SK-N-SH treated with all-trans-retinoic acid at 6 μM for 48 hours (cell line): ENCODE data around the gene LY9.

Experiments used
- ATAC-seq: fragments of 200-7000 bp; cut with Tn5 transposase; 3 replicates; pipeline ENCODE4 v1.9.1; 2020; ENCODE audit warnings: mild to moderate bottlenecking, moderate library complexity
- ARNTL ChIP-seq: fragments of 450-650 bp; formaldehyde crosslinking; IDR thresholded peaks from 2 replicates; pipeline ENCODE4 v1.5.0; 2020; ENCODE audit warnings: low read depth, mild to moderate bottlenecking, moderate library complexity, borderline replicate concordance
- BACH2 ChIP-seq: fragments of 250-450 bp; sonication (Bioruptor Pico); IDR thresholded peaks from 2 replicates; pipeline ENCODE4 v1.9.0; 2021; ENCODE audit warnings: mild to moderate bottlenecking, borderline replicate concordance
- CSDC2 ChIP-seq: fragments of 250-450 bp; sonication (Bioruptor Pico); IDR thresholded peaks from 2 replicates; pipeline ENCODE4 v1.5.0; 2020; ENCODE audit warnings: mild to moderate bottlenecking, moderate library complexity
- ESRRG ChIP-seq: fragments of 250-450 bp; sonication (Bioruptor Pico); IDR thresholded peaks from 2 replicates; pipeline ENCODE4 v1.6.1; 2021; ENCODE audit warnings: mild to moderate bottlenecking
- GLIS3 ChIP-seq: fragments of 250-450 bp; sonication (Bioruptor Pico); IDR thresholded peaks from 2 replicates; pipeline ENCODE4 v1.5.0; 2020; ENCODE audit warnings: mild to moderate bottlenecking, moderate library complexity
- OSR1 ChIP-seq: fragments of 250-450 bp; sonication (Bioruptor Pico); IDR thresholded peaks from 2 replicates; pipeline ENCODE4 v1.8.0; 2022; ENCODE audit warnings: moderate library complexity, mild to moderate bottlenecking, inconsistent platforms
- PPARA ChIP-seq: fragments of 250-450 bp; sonication (Bioruptor Pico); IDR thresholded peaks from 2 replicates; pipeline ENCODE4 v1.5.0; 2020; ENCODE audit warnings: mild to moderate bottlenecking, borderline replicate concordance
- RARB ChIP-seq: fragments of 250-450 bp; sonication (Bioruptor Pico); IDR thresholded peaks from 2 replicates; pipeline ENCODE4 v1.8.0; 2021; ENCODE audit warnings: mild to moderate bottlenecking, moderate library complexity
- SNAI2 ChIP-seq: fragments of 250-450 bp; sonication (Bioruptor Pico); IDR thresholded peaks from 2 replicates; pipeline ENCODE4 v1.5.0; 2020; ENCODE audit warnings: mild to moderate bottlenecking, moderate library complexity
- TCF4 ChIP-seq: fragments of 250-450 bp; sonication (Bioruptor Pico); IDR thresholded peaks from 2 replicates; pipeline ENCODE4 v1.8.0; 2021; ENCODE audit warnings: mild to moderate bottlenecking, moderate library complexity, borderline replicate concordance
- TOX ChIP-seq: fragments of 250-450 bp; sonication (Bioruptor Pico); IDR thresholded peaks from 2 replicates; pipeline ENCODE4 v1.8.0; 2021; ENCODE audit warnings: mild to moderate bottlenecking, moderate library complexity, borderline replicate concordance
- ZC3H10 ChIP-seq: fragments of 250-450 bp; sonication (Bioruptor Pico); IDR thresholded peaks from 2 replicates; pipeline ENCODE4 v1.5.1; 2021; ENCODE audit warnings: mild to moderate bottlenecking, moderate library complexity
- ZFP3 ChIP-seq: fragments of 250-450 bp; sonication (Bioruptor Pico); IDR thresholded peaks from 2 replicates; pipeline ENCODE4 v1.5.0; 2020; ENCODE audit warnings: mild to moderate bottlenecking, moderate library complexity
- ZFP30 ChIP-seq: fragments of 450-650 bp; formaldehyde crosslinking; IDR thresholded peaks from 2 replicates; pipeline ENCODE4 v1.5.0; 2022; ENCODE audit warnings: mild to moderate bottlenecking, moderate library complexity
- ZNF565 ChIP-seq: fragments of 450-650 bp; formaldehyde crosslinking; conservative IDR thresholded peaks from 2 replicates; pipeline ENCODE4 v1.5.0; 2020; ENCODE audit warnings: low read depth, mild to moderate bottlenecking, moderate library complexity
- ZNF70 ChIP-seq: fragments of 450-650 bp; formaldehyde crosslinking; IDR thresholded peaks from 2 replicates; pipeline ENCODE4 v1.5.0; 2020; ENCODE audit warnings: mild to moderate bottlenecking, moderate library complexity
- ZNF8 ChIP-seq: fragments of 450-650 bp; formaldehyde crosslinking; IDR thresholded peaks from 2 replicates; pipeline ENCODE4 v1.5.0; 2020; ENCODE audit warnings: mild to moderate bottlenecking, moderate library complexity
- TF ChIP-seq, protein P1 (sequence below): fragments of 250-450 bp; sonication (Bioruptor Pico); IDR thresholded peaks from 2 replicates; pipeline ENCODE4 v1.5.0; 2020; ENCODE audit warnings: mild to moderate bottlenecking, moderate library complexity
- TF ChIP-seq, protein P2 (sequence below): fragments of 250-450 bp; sonication (Bioruptor Pico); IDR thresholded peaks from 2 replicates; pipeline ENCODE4 v1.5.1; 2021; ENCODE audit warnings: mild to moderate bottlenecking, moderate library complexity
- TF ChIP-seq, protein P3 (sequence below): fragments of 250-450 bp; sonication (Bioruptor Pico); IDR thresholded peaks from 2 replicates; pipeline ENCODE4 v1.5.1; 2020; ENCODE audit warnings: low read depth, mild to moderate bottlenecking, moderate library complexity
- TF ChIP-seq, protein P4 (sequence below): fragments of 250-450 bp; sonication (Bioruptor Pico); IDR thresholded peaks from 2 replicates; pipeline ENCODE4 v1.8.0; 2021; ENCODE audit warnings: low read depth, mild to moderate bottlenecking, moderate library complexity, borderline replicate concordance
- TF ChIP-seq, protein P5 (sequence below): fragments of 250-450 bp; sonication (Bioruptor Pico); IDR thresholded peaks from 2 replicates; pipeline ENCODE4 v1.8.0; 2020; ENCODE audit warnings: mild to moderate bottlenecking, moderate library complexity, borderline replicate concordance

The LY9 gene

DNA sequence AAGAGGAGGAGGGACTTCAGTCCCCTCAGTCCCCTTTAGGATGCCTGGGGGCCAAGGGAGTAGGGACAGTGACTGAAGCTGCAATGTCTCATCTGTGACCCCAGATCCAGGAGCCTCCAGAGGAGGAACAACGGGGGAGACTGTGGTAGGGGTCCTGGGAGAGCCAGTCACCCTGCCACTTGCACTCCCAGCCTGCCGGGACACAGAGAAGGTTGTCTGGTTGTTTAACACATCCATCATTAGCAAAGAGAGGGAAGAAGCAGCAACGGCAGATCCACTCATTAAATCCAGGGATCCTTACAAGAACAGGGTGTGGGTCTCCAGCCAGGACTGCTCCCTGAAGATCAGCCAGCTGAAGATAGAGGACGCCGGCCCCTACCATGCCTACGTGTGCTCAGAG, 18.3 kb downstream of the LY9 start:
- TF ChIP-seq BACH2 (CRISPR knock-in tag), result no peak
- no peak for TF ChIP-seq ZNF565 (CRISPR knock-in tag)
- no peak for TF ChIP-seq PPARA (CRISPR knock-in tag)
- TF ChIP-seq ESRRG, result no peak
- TF ChIP-seq, protein P1, sequence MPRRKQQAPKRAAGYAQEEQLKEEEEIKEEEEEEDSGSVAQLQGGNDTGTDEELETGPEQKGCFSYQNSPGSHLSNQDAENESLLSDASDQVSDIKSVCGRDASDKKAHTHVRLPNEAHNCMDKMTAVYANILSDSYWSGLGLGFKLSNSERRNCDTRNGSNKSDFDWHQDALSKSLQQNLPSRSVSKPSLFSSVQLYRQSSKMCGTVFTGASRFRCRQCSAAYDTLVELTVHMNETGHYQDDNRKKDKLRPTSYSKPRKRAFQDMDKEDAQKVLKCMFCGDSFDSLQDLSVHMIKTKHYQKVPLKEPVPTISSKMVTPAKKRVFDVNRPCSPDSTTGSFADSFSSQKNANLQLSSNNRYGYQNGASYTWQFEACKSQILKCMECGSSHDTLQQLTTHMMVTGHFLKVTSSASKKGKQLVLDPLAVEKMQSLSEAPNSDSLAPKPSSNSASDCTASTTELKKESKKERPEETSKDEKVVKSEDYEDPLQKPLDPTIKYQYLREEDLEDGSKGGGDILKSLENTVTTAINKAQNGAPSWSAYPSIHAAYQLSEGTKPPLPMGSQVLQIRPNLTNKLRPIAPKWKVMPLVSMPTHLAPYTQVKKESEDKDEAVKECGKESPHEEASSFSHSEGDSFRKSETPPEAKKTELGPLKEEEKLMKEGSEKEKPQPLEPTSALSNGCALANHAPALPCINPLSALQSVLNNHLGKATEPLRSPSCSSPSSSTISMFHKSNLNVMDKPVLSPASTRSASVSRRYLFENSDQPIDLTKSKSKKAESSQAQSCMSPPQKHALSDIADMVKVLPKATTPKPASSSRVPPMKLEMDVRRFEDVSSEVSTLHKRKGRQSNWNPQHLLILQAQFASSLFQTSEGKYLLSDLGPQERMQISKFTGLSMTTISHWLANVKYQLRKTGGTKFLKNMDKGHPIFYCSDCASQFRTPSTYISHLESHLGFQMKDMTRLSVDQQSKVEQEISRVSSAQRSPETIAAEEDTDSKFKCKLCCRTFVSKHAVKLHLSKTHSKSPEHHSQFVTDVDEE (CRISPR knock-in tag), result no peak
- no peak for TF ChIP-seq OSR1
- TF ChIP-seq ZFP3, result no peak
- TF ChIP-seq, protein P2, sequence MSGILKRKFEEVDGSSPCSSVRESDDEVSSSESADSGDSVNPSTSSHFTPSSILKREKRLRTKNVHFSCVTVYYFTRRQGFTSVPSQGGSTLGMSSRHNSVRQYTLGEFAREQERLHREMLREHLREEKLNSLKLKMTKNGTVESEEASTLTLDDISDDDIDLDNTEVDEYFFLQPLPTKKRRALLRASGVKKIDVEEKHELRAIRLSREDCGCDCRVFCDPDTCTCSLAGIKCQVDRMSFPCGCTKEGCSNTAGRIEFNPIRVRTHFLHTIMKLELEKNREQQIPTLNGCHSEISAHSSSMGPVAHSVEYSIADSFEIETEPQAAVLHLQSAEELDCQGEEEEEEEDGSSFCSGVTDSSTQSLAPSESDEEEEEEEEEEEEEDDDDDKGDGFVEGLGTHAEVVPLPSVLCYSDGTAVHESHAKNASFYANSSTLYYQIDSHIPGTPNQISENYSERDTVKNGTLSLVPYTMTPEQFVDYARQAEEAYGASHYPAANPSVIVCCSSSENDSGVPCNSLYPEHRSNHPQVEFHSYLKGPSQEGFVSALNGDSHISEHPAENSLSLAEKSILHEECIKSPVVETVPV (CRISPR knock-in tag), result no peak
- no peak for TF ChIP-seq CSDC2 (CRISPR knock-in tag)
- no peak for TF ChIP-seq ARNTL (CRISPR knock-in tag)
- no peak for TF ChIP-seq TCF4 (CRISPR knock-in tag)
- no peak for ATAC-seq

DNA sequence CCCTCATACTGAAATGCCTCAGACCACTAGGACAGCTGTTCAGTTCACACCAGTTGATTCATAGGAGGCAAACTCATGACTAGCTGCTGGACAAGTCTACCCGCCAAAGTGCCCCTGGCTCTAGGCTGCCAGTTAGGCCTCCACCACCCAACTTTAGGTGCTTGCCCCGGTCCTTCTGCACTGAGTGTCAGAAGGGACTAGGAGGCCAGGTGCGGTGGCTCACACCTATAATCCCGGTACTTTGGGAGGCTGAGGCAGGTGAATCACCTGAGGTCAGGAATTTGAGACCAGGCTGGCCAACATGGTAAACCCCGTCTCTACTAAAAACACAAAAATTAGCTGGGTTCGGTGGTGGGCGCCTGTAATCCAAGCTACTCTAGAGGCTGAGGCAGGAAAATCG, 18.9 kb downstream of the LY9 start:
- TF ChIP-seq PPARA (CRISPR knock-in tag) (no peak), TOX (CRISPR knock-in tag) (no peak), ZFP3 (no peak), GLIS3 (no peak), ESRRG (no peak), TCF4 (CRISPR knock-in tag) (no peak), ZFP30 (no peak), ZC3H10 (CRISPR knock-in tag) (no peak), ZNF8 (no peak), ZNF70 (CRISPR knock-in tag) (no peak), BACH2 (CRISPR knock-in tag) (no peak), SNAI2 (CRISPR knock-in tag) (no peak), ZNF565 (CRISPR knock-in tag) (no peak), RARB (CRISPR knock-in tag) (no peak), ARNTL (CRISPR knock-in tag) (no peak), OSR1 (no peak), CSDC2 (CRISPR knock-in tag) (no peak)
- TF ChIP-seq, protein P3, sequence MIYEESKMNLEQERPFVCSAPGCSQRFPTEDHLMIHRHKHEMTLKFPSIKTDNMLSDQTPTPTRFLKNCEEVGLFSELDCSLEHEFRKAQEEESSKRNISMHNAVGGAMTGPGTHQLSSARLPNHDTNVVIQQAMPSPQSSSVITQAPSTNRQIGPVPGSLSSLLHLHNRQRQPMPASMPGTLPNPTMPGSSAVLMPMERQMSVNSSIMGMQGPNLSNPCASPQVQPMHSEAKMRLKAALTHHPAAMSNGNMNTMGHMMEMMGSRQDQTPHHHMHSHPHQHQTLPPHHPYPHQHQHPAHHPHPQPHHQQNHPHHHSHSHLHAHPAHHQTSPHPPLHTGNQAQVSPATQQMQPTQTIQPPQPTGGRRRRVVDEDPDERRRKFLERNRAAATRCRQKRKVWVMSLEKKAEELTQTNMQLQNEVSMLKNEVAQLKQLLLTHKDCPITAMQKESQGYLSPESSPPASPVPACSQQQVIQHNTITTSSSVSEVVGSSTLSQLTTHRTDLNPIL (CRISPR knock-in tag), result no peak
- TF ChIP-seq, protein P4, sequence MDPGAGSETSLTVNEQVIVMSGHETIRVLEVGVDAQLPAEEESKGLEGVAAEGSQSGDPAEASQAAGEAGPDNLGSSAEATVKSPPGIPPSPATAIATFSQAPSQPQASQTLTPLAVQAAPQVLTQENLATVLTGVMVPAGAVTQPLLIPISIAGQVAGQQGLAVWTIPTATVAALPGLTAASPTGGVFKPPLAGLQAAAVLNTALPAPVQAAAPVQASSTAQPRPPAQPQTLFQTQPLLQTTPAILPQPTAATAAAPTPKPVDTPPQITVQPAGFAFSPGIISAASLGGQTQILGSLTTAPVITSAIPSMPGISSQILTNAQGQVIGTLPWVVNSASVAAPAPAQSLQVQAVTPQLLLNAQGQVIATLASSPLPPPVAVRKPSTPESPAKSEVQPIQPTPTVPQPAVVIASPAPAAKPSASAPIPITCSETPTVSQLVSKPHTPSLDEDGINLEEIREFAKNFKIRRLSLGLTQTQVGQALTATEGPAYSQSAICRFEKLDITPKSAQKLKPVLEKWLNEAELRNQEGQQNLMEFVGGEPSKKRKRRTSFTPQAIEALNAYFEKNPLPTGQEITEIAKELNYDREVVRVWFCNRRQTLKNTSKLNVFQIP (CRISPR knock-in tag), result no peak
- TF ChIP-seq, protein P5, sequence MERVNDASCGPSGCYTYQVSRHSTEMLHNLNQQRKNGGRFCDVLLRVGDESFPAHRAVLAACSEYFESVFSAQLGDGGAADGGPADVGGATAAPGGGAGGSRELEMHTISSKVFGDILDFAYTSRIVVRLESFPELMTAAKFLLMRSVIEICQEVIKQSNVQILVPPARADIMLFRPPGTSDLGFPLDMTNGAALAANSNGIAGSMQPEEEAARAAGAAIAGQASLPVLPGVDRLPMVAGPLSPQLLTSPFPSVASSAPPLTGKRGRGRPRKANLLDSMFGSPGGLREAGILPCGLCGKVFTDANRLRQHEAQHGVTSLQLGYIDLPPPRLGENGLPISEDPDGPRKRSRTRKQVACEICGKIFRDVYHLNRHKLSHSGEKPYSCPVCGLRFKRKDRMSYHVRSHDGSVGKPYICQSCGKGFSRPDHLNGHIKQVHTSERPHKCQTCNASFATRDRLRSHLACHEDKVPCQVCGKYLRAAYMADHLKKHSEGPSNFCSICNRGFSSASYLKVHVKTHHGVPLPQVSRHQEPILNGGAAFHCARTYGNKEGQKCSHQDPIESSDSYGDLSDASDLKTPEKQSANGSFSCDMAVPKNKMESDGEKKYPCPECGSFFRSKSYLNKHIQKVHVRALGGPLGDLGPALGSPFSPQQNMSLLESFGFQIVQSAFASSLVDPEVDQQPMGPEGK, result no peak
- ATAC-seq, result no peak
